ENCODE data around the gene SIN3B.

Gene SIN3B

GRCh38 chr19:16825312-16826052 lies 3.7 kb upstream of the SIN3B start:
- TF ChIP-seq CTCF (IDR thresholded peaks at IDR 0.05; ENCODE audit: low read depth, low read length), result no peak
- H3K4me3 ChIP-seq (ENCODE audit: low read depth, low read length), result peak overlapping the region; percentile 37

GRCh38 chr19:16829822-16830289 lies 658 bp downstream of the SIN3B start:
- TF ChIP-seq CTCF (IDR thresholded peaks at IDR 0.05; ENCODE audit: low read depth, low read length), result no peak
- H3K4me3 ChIP-seq (ENCODE audit: low read depth, low read length), result peak overlapping the region; percentile 95

GRCh38 chr19:16830679-16831078 lies 1.5 kb downstream of the SIN3B start:
- H3K4me3 ChIP-seq (ENCODE audit: low read depth, low read length), result peak overlapping the region; percentile 95
- TF ChIP-seq CTCF (IDR thresholded peaks at IDR 0.05; ENCODE audit: low read depth, low read length), result no peak

GRCh38 chr19:16831531-16831930 lies 2.3 kb downstream of the SIN3B start:
- TF ChIP-seq CTCF (IDR thresholded peaks at IDR 0.05; ENCODE audit: low read depth, low read length), result no peak
- no peak overlapping the region for H3K4me3 ChIP-seq (ENCODE audit: low read depth, low read length)

GRCh38 chr19:16834747-16835146 lies 5.5 kb downstream of the SIN3B start:
- no peak overlapping the region for H3K4me3 ChIP-seq (ENCODE audit: low read depth, low read length)
- no peak for TF ChIP-seq CTCF (IDR thresholded peaks at IDR 0.05; ENCODE audit: low read depth, low read length)

- no peak overlapping the region for H3K4me3 ChIP-seq (ENCODE audit: low read depth, low read length)
- no peak for TF ChIP-seq CTCF (IDR thresholded peaks at IDR 0.05; ENCODE audit: low read depth, low read length)
These were observed 7.2 kb downstream of the SIN3B start for GRCh38 chr19:16836115-16837034.

- no peak for TF ChIP-seq CTCF (IDR thresholded peaks at IDR 0.05; ENCODE audit: low read depth, low read length)
These were observed 7.8 kb downstream of the SIN3B start for GRCh38 chr19:16837035-16837362.

More at GRCh38 chr19:16837035-16837362, 7.8 kb downstream of the SIN3B start:
- no peak overlapping the region for H3K4me3 ChIP-seq (ENCODE audit: low read depth, low read length)
